HG03457 (cell line): Measurements from ENCODE around the gene SUFU.

Experiments
- ATAC-seq: cut with Tn5 transposase; IDR thresholded peaks from one replicate; pipeline ENCODE4 v1.9.1; 2021; ENCODE audit warnings: moderate number of reproducible peaks; ENCODE audit not compliant: unreplicated experiment

SUFU gene

DNA sequence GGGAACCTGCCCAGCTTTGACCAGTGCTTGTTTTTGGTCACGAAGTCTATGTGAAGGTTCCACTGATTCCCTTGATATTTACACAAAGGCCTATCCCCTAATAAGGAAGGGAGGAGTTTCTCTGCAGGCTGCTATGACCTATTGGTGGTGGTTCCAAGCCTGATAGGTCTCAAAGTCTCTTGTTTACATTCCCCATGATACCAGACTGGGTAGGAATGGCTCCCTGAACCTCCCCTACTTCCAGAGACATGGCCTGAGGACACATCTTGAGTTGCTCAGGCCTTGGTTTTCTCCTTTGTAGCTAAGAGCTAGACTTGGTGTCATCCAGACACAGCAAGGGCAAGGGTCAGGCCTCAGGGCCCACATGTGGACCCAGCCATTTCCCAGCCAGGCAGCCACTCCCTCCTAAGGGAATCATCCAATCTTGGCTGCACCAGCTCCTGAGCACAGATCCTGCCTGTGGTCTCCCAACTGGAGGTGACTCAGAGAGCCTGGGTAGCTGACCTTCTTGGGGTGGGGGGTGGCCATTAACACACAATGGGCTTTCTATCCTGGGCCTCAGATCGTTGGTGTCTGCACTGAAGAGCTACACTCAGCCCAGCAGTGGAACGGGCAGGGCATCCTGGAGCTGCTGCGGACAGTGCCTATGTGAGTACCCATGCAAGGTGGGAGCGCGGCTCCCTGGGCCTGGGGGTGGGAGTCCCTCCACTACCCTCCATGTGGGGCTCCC, 89.5 kb downstream of the SUFU start:
- no peak for ATAC-seq

DNA sequence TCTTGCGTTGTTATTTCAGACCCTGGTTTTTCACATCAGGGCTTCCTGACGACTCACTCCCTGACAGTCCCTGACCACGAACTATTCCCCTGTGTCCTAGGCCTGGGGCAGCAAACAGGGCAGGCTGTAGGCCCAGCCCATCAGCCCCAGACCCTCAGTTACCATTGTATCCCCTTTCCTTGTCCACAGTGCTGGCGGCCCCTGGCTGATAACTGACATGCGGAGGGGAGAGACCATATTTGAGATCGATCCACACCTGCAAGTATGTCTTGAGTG, 90.0 kb downstream of the SUFU start:
- ATAC-seq = no peak

DNA sequence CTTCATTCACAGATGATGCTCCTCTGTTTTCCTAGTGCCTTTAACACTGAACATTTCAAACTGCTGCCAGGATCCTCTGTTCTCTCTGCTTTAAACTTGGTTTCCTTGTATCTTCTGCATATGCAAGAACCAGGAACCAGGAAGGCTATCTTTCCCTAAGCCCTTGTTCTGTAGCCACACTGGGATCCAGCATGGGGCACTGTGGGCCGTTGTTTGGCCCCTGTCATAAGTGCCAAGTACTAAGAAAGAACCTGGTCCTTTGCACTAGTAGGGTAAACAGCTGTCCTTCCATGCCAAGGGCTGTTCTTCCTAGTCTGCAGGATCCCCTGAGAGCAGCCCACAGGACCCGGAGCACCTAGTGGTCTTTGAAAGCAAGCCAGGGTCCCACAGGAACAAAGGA, 91.5 kb downstream of the SUFU start:
- ATAC-seq = no peak

DNA sequence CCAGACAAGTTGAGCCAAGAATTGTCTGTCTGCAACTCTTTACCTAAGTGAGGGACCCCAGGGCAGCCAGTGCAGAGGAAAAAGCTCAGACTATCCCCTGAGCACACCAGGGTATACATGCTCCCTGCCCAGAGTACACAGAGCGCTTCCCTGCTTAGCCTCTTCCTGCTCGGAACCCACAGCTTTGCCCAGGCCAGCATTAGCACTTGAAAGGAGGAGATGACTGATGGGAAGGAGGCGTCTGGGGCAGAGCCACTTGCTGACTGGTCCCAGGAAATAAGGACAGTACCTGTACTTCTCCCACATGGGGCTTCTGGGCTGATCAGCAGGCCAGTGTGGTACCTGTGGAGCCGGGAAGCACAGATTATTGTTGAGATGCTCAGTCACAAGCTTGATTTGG, 92.1 kb downstream of the SUFU start:
- no peak for ATAC-seq

DNA sequence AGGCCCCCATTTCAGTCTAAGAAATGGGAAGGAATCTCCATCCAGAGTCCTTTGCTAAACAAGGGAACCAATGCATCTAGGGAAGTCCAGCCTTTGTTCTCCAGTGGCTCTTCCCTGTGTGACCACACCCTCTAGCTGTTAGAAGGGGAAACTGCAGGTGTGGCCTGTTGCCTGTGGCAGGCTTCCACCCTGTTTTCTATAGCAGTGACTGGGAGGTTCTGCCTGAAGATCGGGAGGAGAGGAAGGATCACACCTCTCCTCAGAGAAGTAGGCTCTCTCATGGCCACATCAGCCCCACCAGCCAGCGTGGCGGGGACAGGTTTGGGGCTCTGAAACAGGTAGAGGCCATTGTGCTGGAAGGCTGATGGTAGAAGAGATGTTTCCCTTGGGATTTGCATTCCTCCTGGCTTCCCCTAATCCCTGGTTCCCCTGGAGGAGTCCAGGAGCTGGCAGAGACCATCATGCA, 92.8 kb downstream of the SUFU start:
- ATAC-seq = no peak

DNA sequence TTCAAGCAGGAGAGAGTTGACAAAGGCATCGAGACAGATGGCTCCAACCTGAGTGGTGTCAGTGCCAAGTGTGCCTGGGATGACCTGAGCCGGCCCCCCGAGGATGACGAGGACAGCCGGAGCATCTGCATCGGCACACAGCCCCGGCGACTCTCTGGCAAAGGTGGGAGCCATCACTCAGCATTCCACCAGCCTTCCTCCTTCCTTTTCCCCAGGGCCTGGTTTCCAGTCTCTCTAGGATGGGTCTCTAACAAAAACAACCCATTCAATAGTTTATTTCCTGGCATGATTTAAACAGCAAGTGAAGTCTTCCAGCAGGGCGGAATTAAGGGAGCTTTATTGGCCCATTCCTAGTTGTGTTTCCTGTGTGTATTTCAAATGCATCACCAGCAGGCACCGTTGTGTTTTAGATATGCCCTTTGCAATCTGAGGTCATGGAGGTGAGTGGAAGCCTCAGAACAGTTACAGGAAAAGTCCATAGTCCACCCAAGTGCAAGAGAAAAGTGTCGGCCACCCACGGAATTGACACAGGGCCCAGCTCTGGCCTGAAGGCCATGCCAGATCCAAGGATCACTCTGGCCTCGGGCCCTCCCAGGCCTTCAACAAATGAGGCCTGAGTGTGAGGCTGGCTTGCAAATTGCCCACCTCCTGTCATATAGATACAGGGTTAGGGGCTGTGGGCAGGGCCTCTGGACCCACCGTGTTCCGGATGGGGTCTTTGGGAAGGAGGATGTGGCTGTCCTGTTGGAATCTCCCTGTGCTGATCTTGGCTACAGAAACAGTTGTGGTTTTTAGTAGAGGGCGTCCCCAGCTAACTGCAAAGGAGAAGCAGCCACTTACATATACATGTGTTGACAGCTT, 93.6 kb downstream of the SUFU start:
- ATAC-seq = no peak

DNA sequence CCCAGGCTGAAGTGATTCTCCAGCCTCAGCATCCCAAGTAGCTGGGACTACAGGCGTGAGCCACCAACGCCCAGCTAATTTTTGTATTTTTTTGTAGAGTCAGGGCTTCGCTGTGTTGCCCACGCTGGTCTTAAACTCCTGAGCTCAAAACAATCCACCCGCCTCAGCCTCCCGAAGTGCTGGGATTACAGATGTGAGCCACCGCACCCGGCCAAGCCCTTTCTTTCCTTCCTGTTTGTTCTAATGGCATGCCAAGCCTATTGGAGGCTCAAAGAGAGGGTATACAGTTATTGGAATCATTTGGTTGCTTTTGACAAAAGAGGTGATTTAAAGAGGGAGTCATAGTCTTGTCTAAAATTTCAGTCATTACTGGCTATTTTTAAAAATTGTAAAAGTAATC, 94.5 kb downstream of the SUFU start:
- ATAC-seq = no peak

DNA sequence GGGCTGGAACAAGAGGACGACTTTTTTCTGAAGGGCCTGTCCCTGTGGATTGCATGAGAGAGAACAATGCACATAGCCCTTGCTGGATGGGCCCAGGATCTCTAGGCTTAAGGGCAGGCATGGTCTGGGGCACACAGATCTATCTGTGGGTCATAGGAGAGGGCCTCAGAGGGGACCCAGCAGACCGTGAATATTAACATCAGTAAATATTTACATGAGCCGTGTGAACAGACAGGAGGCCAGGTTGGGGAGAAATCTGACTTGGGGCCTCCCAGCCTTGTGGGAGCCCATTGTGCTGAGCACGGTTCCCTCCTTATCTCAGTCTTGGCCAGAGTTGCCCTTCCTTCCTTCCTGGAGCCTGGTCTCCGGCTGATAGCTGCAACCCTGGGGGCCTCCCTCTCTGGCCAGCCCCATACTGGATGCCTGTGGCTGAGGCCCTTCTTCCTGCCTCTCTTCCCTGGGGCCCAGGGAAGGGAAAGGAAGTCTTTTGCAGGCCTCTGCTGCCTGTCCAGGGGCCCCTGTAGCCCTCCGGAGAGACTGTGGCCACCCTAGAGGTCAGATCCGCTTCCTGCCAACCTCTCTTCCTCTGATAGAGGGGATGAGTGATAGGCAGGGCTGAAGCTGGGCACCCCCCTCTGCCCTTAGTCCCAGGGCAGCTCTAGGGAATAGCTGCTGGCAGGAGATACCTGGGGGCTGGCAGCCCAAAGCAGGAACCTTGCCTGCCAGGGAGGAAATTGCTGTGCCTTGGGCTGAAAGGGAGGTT, 96.0 kb downstream of the SUFU start:
- ATAC-seq = no peak

DNA sequence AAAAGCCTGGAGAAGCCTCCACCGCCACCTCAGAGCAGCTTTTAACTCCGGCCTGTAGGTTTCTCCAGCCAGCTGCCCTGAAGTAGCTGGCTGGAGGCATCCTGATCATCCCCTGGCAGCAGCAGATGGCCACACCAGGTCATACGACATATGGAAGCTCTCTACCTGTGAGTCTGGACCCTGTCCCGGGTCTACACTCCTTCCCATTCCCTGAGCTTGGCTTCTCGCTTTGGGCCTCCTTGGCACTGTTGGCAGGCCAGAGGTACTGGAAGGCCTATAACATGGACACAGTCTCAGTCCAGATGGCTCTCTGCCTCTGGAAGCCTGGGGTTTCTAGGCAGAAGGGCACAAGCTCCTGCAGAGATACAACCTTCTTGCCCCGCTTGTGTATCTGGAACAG, 97.0 kb downstream of the SUFU start:
- ATAC-seq = no peak

DNA sequence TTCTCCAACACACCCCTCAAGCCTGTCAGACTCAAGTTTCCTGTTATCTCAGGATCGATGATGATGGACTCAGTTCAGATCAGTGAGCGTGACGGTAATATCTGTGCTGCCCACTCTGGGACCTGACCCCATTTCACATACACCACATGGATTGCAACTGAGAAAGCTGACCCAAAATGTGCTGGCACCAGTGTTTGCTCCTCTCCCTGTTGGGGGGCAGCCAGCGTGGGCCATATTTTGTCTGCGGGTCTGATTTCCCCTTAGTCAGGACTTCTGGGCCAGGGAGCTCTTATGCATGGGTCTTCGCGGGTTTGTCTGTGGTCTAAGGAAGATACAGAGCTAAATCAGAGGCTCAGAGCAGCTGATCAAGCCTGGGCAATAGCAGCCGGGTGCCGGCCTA, 97.9 kb downstream of the SUFU start:
- no peak for ATAC-seq

DNA sequence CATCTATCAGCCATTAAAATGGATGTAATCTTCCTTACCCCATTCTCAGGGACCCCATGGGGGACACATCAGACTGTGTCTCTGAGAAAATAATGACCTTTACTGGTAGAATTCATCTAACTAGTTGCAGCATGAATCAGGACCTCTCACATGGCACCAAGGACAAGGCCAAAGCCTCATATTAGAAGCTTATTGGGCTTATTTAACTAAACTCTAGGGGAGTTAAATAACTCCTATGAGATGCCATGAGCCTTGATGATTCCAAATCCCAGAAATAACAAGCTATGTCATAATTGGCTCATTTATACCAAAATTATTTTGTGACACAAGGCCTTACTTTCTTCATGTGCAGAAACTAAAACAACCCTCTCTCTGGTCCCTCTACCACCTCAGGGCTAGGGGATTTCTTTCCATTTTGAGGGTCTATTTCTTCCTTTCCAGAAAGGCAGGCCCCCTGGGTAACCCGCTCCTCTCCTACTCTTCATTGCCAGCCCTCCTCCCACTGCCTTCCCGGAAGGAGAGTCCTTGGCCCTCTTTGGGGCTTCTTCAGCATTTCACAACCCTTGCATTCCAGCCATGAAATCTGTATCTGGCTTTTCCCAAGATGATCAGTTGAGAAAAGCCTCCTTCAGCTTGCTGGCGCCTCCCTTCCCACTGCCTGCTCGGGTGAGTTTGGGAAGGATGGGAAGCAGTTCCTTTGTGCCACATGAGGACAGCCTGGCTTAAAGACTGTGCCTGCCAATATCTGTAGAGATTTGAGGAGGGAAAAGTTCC, 98.7 kb downstream of the SUFU start:
- ATAC-seq = no peak

DNA sequence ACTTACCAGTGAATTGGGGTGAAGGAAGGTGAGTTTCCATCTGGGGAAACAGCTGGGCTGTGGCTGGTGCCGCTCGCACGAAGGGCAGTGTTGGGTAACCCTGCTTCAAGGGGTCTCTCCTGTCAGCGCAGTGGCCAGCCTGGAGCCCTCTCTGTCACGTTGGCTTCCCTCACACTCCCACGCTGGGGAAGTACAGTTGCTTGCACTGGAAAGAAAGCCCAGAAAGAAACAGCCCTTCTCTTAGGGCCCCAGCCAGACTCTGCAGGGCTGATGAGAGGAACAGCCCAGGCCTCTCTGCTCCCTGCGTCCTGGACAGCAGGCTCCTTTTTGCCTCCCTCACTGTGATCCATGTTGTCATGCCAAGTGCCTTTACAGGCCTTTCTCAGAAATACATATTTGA, 100.2 kb downstream of the SUFU start:
- no peak for ATAC-seq

DNA sequence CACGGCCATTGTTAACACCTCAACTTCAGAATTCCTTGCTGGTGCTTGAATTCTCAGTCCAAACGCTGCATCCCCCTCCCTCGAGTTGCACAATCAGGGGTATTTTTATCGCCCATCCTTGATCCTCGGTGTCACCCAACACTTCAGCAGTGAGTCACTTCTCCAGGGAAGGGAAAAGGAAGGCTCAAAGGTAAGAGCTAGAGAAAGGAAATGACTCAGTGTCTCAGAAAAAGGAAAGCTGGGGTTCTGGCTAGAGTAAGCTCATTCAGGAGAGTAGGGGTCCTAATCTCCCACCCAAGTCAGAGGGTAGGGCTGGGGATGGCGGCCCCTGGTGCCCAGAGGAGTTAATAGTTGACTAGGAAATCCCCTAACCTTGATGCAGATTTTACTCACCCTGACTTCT, 100.7 kb downstream of the SUFU start:
- ATAC-seq = no peak

DNA sequence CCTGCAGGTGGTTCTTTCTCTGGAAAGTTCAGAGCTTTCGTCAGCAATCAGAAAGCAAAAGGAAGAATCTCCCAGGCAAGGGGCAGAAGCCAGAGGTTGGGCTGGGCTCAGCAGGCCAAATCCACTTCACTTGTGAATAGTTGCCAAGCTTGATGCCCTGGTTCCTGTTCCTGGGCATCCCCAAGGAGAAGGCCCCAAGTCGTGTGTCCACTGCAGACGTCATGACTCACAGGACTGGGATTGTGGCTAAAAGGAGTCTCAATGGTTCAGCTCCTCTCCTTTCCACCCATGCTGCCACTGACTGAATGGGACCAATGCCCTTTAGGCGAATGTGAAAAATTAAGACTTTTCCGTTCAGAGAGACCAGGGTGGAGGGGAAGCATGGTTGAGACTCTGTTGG, 101.9 kb downstream of the SUFU start:
- no peak for ATAC-seq

DNA sequence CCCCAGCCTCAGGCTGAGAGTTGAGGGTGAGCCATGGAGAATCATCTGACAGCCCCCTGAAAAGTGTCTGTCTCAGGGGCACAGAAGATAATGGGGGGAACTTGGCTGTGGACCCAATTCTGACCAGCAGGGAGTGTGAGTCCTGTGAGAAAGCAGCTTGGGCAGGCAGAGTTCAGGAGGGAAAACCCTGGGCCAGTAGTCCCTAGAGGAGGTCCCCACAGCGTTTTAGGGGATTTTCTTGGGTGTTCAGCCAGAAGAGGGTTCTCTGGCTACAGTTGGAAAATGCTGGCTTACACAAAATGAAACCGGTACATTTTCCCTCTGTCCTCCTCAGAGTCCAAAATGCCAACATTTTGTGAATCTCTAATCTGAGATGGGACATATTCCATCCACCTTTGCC, 104.7 kb downstream of the SUFU start:
- no peak for ATAC-seq

DNA sequence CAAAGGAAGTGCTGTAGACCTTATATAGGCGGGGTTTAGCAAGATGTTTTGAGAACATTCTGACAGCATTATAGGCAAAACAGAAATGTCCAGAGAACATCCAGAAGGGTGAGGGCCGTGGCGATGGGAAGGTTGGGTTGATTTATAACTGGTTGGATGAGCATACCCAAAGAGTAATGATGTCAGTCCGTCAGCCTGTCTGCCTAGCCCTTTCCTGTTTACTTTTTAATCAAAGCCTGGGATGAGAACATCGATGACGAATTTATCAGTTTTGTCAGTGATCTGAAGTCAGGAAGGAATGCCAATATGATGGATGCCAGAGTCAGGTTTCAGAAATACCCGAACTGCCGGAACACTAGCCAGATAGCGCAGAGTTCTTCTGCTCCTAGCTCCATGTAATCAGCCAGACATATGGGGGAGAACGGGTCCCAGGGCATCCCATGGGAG, 106.7 kb downstream of the SUFU start:
- no peak for ATAC-seq

DNA sequence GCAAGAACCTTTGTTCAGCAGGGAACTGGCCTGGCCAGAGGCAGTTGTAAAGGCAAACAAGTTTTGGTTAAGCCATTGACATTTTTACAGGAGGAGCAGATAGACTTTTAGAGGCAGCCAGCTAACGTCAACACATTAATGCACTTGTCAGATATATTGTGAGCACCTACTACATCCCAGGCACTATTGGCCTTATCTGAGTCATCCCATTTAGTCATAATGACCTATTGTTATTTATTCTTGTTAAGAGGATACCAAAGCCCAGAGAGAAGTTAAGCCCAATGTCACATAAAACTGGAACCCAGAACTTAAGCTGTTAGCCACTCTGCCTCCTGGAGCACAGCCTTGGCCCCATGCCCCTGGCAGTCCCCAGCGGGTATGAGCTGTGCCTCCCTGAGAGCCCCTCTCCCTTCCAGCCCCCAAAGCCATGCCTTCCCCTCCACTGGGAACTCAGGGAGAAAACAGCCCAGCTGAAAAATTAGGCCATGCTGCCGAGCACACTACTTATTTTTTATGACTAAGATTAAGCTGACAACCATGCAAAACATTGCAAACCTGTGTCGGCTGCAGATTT, 107.8 kb downstream of the SUFU start:
- no peak for ATAC-seq

DNA sequence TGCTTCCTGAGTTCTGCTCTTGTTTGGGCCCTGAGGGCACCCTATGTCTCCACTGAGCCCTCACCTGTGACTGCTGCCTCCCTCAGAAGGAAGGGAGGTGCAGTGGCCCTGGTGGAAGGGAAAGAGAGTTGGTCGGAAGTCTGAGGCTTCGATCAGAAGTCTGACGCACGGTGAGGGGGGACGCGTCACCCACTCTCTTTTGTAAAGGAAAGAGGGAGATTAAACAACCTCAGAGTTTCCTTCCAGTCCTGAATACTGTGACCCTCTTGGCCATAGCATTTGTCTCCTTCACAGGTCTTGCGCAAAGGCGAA, 109.1 kb downstream of the SUFU start:
- no peak for ATAC-seq

DNA sequence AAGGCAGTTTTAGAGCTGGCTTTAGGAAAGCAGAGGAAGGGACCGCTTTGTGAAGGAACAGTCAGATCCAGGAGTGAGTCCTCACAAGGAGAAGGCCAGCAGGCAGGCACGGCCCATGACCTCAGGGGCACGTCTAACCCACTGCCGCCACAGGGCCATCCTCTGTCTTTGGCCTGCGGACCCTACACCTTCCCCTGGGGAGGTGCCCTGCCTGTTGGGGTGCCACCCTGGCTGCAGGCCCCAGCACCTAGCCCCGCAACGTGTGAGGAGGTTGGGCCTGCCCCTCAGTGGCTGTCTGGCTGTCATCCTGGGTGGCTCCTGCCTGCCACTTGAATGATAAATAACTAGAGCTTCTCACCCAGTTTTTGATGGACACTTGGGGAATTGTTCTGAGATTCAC, 109.5 kb downstream of the SUFU start:
- ATAC-seq = no peak

DNA sequence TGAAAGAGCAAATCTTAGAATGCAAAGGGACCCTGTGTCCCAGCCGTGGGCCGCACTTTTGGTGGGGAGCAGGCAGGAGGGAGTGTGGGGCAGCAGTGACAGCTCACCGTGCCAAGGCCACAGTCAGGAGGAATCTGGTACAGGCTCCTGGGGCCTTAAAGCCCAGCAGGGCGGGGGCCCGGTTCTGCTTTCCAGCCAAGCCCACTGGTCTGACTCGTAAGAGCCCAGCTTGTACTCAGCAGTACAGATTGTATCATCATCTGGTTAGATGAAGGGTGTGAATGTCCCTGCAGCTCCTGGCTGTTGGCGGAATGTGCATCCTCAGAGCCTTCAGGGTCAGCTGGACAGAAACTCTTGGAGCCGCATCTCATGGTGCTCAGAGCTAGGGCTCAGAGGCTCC, 110.0 kb downstream of the SUFU start:
- no peak for ATAC-seq

DNA sequence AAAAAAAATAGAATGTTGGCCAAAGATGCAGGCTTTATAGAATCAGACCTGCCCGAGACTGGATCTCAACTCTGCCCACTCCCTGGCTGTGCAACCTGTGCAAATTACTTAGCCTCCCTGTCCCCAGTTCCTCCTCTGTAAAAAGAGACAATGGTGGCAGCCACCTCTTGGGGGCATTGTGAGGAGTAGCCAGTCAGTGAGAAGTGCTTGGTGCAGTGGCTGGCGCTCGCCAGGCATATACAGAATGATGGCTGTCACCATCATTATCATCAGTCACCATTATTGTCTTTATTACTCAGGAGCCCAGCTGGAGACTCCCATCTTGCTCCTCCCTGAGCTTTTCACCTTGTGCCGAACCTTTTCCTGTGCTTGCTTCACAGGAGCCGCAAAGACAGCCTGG, 111.1 kb downstream of the SUFU start:
- ATAC-seq = no peak
